ENCODE data around the gene PRDM16.

GRCh38 chr1:3285106-3285740 is 216.2 kb downstream of the PRDM16 start:
- TF ChIP-seq POLR2A (IDR thresholded peaks at IDR 0.05; ENCODE audit: low read length) (no peak), GATA1 (IDR thresholded peaks at IDR 0.05; ENCODE audit: low read depth, low read length) (no peak)

Measured in erythroblast (primary cell).